NCI-H226 (cell line): ENCODE results near the gene URB2.
A peak's percentile ranks its signal among the peaks of the same experiment; 100 is the strongest.
"Not testable (repeated sequence)": the region's sequence is repeated elsewhere in the genome, so short reads cannot be mapped to it uniquely, and the experiment has no call there.

Source experiments
- DNase-seq: peaks from one replicate; pipeline ENCODE4 v3.0.0-alpha.2; 2015

The URB2 gene

DNA sequence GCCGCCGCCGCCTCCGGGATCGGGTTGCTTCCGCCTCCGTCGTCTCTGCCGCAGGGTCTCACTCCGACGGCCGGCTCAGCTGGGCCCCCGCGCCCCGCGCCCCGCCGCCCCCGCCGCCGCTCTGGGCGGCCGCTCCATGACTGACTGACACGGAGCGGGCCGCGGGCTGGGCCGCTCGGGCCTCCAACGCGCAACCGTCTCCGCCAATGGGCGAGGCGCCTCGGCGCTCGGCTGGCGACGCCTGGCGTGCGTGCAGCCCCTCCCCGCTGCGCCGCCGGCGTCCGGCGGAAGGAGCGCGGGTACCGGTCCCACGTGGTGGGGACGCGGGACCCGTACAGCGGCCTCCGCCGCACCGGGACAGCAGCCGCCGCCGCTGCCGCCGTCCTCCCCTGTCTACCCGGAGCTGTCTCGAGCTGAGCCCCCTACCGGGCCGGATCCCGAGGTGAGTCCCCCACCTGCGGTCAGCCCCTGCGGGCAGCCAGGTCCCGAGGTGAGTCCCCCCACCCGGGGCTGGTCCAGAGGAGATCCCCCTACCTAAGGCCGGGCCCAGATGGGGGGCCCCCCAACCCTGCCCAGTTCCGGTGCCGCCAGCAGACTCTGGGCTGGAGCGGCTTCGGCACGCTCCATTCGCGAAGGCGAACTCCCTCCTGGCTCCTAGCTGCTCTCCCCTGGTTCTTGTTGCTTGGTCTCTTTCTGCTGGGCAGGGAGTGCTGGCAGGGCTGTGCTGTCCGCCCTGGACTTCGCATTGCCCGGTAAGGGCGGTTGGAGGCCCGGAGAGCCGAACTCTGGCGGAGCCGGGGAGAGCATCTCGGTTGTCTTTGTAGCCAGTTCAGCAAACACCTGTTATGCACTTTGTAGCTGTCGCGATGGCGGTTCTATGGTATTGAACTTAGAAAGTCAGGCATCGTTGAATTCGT, at the start of gene URB2, which contains the start of gene TAF5L:
URB2 (plus strand) TSS at position 333 of the 917 bp plus-strand sequence. CDS start 1,387 bp downstream, outside the sequence.
TAF5L (minus strand) TSS at position 208 of the 917 bp plus-strand sequence. CDS start 11,640 bp downstream, outside the sequence.
- peak; percentile 76 for DNase-seq

DNA sequence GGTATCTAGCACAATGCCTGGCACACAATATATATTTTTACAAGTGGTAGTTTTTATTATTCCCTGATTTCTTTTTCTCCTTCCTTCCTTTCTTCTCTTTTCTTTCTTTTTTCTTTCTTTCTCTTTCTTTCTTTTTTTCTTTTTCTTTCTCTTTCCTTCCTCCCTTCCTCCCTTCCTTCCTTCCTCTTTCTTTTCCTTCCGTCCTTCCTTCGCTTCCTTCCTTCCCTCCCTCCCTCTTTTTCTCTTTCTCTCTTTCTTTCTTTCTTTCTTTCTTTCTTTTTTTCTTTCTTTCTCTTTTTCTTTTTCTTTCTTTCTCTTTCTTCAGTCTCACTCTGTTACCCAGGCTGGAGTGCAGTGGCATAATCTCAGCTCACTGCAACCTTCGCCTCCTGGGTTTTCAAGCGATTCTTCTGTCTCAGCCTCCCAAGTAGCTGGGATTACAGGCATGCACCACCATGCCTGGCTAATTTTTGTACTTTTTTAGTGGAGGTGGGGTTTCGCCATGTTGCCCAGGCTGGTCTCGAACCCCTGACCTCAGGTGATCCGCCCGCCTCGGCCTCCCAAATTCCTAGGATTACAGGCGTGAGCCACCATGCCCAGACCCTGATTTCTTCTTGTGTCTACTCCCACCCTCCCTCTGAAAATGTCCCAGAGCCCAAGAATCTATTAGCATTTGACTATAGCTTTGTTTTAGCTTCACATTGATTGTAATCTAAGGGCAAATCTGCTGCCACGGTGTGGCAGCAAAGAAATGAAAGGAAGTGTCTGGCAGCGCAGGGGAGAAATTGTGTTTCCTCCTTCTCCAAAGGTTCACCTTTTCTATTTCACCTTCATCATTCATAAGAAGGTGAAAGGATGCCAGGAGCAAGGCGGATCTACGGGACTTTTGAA, 47.6 kb upstream of the URB2 start:
- no peak for DNase-seq

DNA sequence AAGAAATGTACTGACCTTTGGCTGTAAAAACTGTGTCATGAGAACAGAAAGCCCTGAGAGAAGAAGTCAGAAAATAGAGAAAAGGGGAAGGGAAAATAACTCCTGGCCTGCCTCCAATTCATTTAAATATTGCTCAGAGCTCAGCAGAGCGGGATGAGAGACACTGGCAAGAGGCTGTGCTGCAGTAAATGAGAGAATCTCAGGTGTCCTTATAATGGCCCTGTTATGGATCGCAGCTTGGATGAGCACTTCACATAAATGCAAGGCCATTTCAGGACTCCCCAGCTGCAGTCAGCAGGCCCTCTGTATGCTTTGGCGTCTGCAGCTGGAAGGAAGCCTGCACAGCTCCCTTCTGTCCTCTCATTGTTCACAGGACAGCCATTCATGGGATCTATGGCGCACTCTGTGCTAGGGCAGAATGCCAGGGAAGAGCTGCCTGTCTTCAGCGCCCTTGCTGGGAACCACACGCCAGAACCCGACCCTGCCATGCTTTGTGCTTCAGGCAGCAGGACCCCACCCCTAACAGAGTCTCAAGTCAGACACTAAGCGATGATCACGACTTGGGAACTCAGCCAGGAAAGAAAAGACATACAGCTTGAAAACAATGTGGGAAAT, 46.9 kb upstream of the URB2 start:
- no peak for DNase-seq

DNA sequence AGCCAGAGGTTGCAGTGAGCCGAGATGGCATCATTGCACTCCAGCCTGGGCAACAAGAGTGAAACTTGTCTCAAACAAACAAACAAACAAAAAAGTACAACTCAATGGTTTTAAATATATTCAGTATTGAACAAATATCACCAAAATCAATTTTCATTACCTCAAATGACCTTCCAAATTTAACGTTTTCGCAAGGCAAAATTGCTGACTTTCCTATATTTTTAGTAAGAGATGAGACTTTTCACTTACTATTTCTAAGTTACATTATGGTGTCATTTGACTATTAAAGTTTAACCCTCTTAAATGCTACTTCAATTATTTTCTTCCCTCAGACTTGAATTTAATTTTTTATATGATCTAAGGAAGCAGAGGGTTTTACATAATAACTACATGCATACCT, 44.6 kb upstream of the URB2 start:
- no peak for DNase-seq

DNA sequence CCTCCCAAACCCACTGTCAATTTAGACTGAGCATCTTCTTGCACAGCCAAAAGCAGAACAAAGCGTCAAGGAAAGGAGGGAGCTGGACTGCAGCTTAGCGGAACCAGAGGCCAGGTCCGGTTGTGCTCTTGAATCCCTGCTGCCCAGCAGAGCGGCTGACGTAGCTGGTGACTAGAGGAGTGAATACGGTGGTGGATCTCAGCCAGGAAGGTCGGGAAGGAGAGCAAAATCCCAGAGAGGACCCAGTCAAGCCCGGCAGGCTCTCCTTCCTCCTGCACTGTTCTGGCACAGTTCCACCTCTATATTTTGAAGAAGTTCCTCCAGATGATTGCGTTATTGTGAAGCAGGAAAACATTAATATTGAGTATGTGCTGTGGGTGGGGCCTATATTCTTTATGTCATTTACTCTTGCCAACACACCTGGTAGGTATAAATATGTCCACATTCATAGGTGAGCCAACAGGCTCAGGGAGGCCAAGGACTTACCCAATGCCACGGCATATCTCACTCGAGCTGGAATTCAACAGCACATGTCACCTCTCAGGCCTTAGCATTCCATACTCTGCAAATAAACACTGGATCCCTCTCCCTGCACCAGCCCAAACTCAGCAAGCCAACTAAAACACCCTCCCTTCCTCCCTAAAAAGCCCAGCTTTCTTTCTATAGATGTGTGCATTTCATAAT, 43.9 kb upstream of the URB2 start:
- no peak for DNase-seq

DNA sequence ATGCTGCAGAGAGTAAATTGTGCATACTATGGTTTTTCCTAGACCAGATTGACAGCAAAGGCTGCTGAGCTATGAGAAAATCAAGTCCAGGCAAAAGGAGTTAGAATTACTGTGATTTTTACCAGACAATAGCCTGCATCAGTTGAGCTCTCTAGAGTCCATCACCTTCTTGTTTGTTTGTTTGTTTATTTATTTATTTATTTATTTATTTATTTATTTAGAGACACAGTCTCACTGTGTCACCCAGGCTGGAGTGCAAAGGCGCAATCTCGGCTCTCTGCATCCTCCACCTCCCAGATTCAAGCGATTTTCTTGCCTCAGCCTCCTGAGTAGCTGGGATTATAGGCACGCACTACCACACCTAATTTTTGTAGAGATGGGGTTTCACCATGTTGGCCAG, 43.3 kb upstream of the URB2 start:
- no peak for DNase-seq

DNA sequence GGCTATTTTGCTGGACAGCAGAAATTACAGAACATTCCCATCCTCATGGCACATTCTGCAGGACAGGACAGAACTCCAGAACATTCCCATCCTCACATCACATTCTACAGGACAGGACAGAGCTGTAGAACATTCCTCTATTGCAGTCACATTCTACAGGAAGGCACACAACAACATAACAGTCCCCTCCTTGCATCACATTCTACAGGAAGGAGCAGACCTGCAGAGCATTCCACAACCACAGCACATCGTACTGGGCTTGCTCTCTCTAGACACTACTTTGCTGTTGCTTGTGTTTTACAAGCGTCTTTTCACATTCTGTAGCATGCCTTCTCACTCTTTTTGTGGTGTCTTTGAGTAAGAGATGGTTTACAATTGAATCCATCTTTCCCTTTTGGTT, 40.7 kb upstream of the URB2 start:
- no peak for DNase-seq

DNA sequence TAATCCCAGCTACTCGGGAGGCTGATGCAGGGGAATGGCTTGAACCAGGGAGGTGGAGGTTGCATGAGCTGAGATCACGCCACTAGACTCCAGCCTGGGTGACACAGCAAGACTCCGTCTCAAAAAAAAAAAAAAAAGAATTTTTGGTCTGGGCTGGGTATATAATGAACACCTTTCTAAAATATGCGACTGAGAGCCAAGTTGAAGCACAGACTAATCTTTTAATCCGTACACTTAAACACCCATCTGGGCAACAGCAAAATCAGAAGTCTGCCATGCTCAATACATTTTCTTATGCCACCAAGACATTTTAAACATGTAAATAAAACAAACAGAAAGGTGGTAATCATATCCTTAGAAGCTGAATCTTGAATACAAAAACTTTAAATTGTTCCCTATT, 35.9 kb upstream of the URB2 start:
- DNase-seq, result no peak

DNA sequence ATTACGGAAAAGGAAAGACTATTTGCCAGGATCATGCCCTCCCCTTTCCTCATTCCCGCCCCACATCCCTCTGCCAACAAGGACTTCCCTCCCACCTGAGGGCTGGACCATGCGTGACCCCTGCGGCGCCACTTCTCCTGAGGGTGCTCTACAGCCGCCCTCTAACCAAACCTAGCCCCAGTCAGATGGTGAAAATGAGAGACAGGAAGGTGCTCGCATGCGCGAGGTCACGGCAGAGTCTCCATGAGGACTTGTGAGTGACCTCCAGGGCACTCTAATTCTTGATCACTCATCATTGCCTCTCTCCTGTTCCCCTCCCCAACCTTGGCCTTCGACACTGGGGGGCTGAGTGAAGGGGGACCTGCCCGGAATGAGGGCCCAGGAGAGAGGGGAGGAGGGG, 32.2 kb upstream of the URB2 start:
- DNase-seq, result no peak

DNA sequence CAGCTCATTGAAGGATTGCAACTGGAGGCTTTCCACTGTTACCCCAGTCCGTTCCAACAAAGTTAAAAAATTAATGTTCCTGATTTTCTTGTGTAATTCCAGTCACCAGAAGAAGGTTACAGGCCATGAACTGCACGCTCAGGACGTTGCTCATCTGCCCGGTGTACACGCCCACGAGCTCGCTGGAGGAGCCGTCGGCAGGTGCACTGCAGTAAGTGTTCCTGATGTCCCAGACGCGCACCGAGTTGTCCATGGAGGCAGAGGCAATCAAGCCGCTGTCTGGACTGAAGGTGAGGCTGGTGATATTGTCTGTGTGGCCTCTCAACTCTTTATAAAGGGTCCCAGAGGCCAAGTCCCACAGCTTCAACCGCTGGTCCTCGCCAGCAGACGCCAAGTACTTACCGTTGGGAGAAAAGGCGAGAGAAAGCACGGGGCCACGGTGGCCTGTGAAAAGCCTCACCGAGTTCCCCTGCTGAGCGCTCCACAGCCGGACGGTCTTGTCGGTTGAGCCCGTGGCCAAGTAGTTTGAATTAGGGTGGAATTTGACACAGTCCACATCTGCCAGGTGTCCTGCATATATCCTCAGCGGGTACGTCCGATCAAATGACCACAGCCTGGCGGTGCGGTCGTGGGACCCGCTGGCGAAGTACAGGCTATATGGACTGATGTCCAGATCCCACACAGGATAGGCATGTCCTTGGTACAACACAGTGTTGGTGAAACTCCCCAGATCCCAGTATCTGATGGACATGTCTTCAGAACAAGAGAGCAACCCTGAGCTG, 31.6 kb upstream of the URB2 start:
- no peak for DNase-seq

DNA sequence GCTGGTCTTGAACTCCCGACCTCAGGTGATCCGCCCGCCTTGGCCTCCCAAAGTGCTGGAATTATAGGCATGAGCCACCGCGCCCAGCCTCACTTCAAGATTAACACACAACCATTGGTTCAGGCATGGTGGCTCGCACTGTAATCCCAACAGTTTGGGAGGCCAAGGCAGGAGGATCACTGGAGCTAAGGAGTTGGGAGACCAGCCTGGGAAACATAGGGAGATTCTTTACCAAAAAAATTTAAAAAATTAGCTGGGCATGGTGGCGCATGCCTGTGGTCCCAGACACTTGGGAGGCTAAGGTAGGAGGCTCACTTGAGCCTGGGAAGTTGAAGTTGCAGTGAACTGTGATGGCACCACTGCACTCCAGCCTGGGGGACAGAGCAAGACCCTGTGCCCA, 30.2 kb upstream of the URB2 start:
- not testable (repeated sequence) for DNase-seq

DNA sequence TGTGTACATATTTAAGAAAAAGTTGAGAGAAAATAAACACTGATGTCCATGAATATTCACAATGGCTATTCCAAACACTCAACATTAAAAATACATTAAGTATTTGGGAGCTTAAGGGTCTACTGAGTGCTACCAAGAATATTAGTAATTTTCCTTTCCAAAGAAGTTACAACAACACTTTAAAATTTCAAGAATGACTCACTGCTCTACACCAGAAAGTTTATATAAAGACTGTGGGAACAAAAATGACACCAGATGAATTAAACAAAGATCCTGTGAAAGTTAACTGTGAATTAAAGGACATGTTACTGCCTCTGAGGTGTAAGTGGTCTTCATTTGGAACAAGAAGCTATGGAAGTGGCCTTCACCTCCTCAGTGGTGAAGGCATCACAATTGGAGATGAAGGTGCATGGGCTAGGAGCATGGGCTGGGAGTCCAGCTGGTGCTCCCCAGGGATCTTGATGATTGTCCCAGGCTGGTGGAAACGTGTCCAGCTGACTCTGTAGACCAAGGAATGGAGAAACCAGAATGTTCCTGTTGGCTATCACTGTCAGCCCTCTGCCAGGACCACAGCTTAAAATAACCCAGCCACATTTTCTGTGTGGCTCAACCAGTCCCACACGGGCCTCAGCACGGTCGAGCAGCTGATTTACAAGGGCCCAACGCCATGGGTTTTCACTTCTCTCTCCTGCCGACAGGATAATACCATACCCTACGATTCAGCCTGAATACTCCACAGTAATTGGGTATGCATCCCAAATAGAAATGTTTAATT, 28.9 kb upstream of the URB2 start:
- DNase-seq, result no peak

DNA sequence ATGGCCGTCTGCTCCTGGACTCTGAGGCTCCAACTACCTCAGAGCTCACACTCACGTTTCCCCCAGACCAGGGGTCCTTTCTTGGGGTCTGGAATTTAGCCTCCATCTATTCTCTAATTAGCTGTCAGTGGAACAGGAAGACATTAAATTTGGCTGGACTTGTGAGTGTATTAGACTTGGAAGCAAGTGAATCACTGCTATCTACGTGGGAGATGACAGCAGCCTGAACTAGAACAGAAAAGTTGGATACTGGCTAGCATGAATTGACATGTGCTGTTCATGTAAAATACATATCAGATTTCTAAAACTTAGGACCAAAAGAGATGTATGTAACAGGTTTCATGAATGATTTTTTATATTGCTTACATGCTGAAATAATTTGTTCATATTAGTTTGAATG, 28.2 kb upstream of the URB2 start:
- DNase-seq, result no peak

DNA sequence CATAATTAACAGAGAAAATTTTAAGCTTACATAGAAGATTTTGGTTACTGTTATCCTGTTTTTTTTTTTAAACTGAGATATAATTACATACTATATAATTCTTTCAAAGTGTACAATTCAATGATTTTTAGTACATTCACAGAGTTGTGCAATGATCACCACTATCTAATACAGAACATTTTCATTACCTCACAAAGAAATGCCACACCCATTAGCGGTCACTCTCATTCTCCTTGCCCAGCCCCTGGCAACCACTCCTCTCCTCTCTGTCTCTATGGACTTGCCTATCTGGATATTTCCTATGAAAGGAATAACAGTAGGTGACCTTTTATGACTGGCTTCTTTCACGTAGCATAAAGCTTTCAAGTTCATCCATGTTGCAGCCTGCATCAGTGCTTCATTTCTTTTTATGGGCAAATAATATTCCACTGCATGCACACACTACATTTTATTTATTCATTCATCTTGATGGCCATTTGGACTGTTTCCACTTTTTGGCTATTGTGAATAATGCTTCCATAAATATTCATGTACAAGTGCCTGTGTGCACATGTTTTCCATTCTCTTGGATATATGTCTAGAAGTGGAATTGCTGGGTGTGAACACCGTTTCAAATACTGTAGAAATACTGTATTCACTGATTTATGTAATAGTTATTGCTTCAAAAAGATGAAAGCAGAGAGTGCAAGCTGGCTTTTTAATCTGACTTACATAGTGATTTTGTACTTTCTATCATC, 26.7 kb upstream of the URB2 start:
- DNase-seq, result no peak

DNA sequence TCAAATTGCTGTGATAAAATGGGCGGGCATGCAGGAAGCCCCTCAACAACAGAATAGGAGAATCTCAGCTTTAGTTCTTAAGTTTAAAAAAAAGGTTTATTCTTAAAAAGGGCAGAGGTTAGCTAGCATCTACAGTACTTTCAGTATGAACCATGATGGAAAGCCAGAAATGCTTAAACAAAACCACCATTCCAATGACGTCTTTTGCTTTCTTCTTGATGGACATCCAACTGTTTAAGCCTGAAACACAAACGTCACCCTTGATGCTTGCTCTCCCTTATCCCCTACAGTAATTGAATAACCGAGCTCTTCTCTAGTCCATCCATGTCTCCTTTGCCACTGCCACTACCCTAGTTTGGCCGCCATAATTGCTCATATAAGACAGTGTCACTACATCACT, 25.8 kb upstream of the URB2 start:
- no peak for DNase-seq

DNA sequence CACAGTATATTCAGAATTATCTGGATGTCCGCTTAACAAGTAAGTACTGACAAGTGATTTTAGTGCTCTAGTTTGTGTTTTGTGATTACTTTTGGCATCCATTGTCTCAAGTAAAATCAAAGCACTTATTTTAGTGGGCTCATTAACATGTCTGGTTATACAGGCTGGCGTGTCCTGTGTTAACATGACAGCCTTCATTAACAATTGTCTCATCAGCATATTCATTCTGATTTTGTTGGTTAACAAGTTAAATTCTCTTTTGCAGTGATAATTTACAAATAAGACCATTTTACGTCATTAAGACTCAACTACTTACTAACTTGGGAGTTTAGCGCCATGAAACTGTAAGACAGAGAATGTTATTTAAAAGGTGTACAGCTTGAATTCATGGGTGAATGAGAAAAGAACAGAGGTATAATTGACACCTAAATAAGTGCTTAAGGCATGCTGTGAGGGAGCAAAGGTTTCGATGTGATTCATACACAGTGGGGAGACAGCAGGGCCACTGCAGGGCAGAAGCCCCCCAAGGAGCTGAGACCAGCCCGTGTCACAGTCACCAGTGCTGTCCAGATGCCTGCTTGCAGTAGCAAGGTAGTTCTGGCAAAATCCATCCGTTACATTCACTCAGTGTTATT, 22.6 kb upstream of the URB2 start:
- DNase-seq, result no peak

DNA sequence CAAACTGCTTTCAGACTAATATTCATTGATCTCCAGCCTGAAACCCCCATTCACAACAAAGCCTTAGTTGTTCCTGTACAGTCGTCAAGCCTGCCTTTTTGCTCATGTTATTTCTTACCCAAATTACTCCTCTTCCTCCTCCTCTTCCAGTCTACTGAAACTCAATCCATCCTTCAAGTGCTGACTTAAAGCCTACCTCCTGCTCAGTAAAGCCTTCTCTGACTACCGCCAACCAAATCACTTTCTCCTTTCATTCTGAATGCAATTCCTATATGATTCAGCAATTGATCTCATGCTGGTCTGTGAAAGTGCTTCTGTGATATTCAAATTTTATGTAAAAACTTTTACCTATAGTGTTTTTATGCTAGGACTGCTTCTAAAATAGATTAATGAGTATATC, 18.7 kb upstream of the URB2 start:
- no peak for DNase-seq

DNA sequence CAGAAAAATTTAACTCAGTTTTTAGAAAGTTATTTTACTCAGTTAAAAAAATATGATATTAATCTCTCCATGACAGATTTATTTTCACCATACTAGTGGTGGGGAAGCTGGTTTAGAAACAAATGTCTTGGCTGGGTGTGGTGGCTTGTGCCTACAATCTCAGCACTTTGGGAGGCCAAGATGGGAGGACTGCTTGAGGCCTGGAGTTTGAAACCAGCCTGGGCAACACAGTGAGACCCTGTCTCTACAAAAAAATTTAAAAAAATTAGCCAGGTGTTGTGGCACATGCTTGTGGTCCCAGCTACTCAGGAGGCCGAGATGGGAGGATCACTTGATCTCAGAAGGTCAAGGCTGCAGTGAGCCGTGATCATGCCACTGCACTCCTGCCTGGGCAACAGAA, 17.5 kb upstream of the URB2 start:
- no peak for DNase-seq

DNA sequence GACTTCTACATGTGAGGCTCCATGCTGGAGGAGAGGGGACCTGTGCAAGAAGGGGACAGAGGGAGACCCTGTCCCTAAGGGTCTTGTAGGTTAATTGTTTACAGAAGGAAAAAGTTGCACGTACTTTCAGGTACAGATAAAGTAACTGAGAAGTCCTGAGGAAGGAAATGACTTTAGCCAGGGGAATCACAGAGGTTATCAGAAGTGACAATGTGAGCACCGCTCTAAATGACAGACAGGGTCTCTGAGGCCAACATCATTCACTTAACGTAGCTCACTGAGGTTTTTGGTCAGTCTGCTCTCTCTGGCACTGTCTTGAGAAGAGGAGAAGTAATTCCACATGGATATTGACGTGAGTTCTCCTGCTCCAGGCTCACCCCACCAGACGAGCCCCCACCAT, 12.1 kb upstream of the URB2 start:
- no peak for DNase-seq

DNA sequence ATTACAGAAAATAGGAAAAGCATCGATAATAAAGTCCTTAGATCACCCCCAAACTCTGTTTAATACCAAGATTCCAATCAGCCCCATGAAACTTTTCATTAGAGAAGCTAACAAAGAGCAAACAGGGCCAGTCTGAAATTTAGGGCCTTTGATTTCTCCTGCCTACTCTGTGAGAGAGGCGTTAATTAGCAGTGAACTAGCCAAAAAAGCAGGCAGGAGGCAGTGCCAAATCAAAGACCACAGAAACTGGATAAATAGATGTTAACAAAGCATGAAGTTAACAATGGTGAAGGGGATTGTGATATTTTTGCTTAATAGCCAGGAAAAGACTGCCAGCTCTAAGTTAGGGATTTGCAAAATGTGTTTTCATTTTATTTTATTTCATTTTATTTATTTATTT, 11.3 kb upstream of the URB2 start:
- DNase-seq, result no peak
